ENCODE data around the gene NPS. TPM values are rescaled to one million over a fixed set of nuclear protein-coding genes. Genes with fewer than 3 reads are reported as not detected.

NPS gene, protein sequence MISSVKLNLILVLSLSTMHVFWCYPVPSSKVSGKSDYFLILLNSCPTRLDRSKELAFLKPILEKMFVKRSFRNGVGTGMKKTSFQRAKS
- not detected for polyA plus RNA-seq (ENCODE audit: insufficient read depth in 1 of 5, insufficient read length in 5 of 5, low replicate concordance in 1 of 5)
- long read RNA-seq, donor 1, result 0 reads
- long read RNA-seq, donor 2, result 0 reads
- long read RNA-seq, donor 3, result 0 reads
- long read RNA-seq, donor 4, result 0 reads
- long read RNA-seq, donor 5, result 0 reads
- long read RNA-seq, donor 6, result 0 reads
- long read RNA-seq, donor 7, result 0 reads
- long read RNA-seq, donor 8, result 0 reads

DNA sequence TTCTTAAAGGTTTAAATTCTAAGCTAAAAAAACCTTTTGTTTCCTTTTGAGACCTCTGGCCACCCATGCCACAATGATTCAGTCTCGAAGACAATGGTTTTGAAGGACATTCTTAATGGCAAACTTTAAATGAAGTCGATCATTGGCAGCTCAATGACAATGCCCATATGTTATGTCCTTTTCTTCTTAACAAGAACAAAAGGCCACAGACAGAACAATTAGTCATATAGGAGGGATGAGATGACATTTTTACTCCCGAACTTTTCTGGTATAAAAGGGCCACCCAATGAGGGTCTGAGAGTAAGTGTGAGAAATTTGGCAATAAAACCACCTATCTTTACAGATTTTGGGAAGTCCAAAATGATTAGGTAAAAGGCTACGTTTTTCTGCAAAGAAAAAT, at the start of gene NPS:
TSS of gene NPS (plus strand) at position 301 of the 400 bp plus-strand sequence. CDS start at position 361, 60 bp downstream.
- no peak for DNase-seq

DNA sequence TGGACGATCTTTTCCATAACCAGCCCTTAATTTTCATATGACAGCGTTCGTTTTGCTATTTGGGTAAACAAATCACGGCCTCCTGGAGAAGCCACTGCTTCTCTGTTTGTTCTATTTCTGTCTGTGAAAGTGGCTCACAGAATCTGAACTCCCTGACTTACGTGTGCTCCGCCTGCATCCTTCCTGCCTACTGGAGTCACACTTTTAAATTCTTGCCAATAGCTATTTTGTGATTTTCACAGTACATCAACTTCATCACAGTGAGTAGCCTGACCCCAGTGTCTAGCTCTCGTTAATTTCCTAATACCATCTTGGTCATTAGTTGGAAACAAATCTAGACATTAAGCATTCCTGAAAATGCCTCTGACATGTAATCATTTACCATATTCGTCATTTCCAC, 49.0 kb upstream of the NPS start:
- DNase-seq, result no peak

DNA sequence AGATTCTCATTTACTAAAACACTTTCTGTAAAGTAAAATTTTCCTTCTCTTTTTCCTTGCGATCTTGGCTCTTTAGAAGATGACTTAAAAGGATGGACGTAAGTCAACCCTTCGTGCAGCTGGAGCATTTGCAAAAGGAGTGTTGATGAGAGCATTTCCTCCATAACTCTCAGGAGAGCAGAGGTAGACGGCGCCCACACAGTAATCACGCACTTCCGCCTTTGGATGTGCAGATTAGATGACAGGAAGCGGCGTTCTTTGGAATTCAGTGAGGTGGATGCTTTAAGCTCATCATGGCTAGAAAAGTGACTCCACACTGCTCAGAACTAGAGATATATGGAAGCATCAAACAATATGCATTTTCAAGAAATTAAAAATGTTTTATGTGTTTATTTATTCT, 43.0 kb upstream of the NPS start:
- no peak for DNase-seq

DNA sequence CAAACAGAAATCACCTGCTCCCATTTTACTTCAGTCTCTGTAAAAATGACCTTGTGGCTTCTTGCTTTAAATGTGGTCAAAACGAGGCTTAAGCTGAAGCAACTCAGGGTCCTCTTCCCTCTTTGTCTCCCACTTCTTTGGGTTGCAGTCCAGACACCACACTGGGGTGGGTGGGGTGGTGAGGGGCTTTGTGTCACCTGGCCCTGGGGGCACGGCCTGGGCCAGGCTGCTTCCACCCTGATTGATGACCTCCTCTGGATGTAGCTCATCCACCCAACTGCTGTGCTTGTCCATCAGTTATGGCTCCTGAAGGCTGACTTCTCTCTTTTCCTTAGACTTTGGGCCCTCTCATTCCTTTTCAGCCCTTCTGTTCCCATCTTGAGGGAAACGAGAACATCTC, 26.8 kb upstream of the NPS start:
- DNase-seq, result no peak

DNA sequence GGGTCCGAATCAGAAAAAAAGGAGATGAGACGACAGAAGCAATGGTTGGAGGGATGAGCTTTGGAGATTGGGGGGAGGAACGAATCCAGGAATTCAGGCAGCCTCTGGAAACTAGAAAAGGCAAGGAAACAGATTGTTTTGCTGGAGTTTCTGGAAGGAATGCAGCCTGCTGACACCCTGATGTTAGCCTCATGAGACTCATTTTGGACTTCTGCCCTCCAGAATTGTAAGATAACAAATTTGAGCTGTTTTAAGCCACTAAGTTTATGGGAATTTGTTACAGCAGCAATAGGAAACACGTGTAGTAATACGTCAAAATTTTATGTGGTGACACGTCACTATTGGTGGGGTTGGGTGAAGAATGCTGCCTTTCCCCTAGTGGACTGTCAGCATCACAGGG, 25.6 kb upstream of the NPS start:
- no peak for DNase-seq

DNA sequence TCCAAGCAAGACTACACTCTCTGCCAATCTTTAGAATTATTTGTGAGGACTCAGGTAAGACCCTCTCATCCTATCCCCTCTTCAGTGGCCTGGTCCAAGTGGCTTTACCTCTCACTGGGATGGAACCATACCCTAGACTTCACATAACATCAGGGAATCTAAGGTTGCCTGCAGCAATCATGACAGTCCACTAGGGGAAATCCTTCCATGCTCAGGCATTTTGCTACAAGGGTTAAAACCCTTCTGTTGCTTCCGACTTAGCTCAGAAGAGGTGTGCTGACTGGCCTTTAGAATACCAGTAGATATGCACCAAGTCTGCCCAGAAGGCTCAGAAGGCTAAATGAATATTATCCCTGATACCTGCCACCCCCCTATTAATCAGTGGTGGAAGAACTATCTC, 24.9 kb upstream of the NPS start:
- no peak for DNase-seq

DNA sequence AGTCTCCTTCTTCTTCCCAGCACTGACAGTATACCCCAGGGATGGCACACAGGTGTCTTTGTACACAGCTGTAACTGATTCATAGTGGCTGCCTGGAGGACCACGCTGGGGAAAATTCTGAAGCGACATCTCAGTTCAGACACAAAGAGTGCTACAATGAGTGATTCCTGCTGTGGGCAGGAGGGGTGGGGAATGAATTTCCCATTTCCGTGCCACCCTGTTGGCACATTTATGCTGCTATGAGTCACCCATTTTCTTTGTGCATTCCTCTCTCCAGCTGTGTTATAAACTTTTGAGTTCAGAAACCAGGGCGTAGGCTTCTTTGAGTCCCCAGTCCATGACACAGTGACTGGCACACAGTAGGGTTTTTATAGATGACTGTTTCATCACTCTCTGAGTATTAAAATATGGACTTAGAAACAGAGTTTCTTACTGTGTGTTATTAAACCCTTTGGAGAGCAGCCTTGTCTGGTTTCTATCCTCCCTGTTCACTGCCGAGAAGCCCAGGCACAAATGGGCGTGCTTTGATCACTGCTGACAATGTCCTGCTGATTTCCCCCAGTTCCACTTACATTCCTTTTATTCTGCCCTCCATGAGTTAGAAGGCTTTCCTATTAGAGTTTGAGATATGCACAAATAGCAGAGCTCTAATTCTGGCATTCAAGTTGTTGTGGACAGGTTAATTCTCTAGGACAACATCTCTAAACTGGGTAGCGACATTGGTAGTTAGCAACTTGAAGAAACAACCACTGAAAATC, 24.0 kb upstream of the NPS start:
- no peak for DNase-seq

DNA sequence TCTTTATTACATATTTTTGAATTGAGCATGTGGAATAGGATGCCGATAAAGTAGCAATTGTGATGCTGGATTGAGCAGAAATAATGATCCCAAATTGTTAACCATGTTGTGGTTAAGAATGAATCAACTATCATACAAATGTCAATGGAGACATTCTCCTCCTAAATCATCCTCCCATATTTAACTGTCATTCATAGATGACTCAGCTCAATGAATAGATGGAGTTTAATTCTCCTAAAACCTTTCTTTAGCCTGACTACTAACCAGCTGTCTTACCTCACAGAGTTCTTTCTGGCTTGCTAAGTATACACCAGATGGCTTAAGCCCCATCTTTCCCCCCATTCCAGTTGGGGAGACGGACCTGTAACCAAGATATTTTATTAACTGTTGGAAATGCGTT, 23.4 kb upstream of the NPS start:
- no peak for DNase-seq

DNA sequence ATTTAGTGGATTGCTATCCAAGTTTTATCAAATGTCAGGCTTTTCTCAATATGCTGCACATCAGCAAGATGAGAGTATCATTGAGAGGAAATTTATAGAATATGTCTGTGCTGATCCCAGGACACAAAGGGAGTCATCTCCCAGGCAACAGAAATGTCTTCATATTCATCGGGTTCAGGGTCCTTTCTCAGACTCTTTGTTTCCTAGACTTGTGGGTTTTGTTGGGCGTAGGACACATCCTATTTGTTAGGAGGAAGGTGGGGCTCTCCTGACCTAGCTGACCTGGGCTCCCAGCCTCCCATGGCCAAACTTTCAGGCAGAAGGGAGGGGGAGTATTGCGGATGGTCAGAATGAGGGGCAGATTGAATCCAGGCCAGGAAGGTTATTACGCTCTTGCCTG, 22.9 kb upstream of the NPS start:
- DNase-seq, result no peak

DNA sequence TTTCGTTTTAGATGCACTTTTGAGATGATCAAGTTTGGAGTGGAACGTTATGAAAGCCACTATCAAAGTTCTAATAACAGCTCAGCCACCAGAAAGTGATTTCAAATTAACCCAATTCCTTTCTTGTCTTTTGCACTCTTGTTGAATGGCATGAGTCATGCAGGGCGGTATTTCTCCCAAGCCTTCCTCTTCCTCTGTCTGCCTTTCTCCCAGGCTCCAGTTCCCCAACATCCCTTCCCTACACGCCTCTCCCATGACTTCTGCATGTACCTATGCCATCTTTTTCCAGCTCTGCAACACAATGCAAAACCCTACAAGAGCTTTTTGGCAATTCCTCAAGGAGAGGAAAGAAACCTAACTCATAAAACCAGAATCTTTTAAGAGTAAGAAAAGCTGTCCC, 21.8 kb upstream of the NPS start:
- DNase-seq, result no peak

DNA sequence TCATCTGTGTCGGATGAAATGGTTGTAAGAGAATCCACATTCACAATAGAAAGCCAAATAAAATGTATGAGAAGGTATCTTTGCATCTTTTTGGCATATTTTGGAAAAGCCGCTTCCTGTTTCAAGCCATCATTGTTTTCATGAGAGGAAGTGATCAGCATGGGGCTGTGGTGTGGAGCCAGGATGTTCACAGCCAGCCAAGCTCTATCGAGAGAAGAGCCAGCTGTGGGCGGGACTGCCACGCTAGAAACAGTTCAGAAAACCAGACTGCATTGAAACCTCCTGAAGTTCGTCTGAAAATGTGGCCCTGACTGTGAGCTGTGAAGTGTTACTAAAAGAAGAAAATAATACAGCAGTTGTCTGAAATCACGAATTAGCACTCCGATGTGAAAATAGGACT, 21.2 kb upstream of the NPS start:
- DNase-seq, result peak; percentile 21 to 22

DNA sequence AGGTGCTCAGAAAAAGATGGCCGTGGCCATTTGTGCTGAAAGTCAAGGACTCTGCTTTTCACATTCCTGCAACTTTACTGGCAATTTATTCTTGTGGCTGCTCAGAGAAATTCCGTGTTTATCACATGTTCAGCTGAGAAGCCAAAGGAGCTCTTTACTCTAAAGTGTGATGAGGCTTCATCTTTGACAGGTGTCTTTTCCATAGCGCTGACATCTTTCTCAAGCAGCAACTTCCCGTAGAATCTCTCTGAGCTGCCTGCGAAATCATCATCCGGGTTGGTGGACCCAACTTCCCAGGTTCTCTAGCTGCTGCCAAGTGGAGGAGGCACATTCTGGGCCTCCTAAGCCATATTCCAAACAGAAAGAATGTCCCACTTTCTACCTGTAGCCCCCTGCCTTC, 16.9 kb upstream of the NPS start:
- no peak for DNase-seq

DNA sequence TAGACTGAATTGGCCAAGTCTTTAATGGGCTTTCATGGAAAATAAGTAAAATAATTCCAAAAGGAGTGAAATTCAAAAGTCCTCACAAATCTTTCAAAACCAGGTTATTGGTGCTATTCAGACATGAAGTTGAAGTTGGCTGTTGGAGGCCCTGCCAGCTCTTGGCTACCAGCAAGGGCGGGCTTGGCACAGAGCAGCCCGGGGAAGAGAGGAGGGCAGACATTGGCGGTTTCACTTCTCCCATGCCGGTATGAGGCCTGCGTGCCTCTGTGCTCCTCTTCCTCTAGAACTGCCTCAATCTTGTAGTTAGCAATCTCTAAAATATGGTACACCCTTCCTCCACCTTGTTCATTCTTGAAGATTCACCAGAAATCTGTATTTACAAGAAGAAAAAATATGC, 16.4 kb upstream of the NPS start:
- no peak for DNase-seq

DNA sequence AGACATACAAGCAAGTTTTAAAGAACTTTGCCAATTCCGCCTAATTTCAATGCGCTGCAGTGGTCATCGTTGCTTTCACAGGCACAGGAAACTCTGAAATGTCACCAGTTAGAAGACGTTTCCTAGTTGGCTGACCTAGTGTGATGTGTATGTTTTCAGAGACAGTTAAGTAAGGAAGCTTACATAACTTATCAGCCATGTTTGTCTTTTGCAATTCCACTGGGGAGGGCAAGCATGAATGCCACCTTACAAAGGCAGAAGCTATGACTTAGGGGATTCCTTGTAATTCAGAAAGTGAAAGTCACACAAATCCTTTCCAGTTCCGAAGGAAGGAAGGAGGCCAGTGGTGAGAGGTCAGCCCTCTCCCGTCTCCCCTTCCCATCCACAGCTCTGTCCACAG, 15.0 kb upstream of the NPS start:
- DNase-seq, result no peak

DNA sequence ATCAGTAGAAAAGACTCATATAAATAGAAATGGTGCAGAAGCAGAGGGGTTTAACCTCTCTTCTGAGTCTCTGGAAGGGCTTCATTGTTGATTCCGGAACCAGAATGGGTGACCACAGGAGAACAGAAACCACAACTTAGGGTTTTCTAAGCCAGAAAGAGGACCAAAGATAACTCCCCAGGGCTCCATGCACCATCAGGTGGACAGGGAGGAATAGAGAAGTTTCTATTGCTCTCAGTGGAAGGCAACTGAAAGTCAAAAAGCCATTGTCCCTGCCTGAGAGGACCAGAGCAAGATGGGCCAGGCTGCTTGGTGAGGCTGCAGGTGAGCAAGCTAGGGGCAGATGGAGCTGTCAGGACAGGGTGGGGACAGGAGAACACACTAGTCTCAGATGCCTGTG, 14.6 kb upstream of the NPS start:
- DNase-seq, result no peak

DNA sequence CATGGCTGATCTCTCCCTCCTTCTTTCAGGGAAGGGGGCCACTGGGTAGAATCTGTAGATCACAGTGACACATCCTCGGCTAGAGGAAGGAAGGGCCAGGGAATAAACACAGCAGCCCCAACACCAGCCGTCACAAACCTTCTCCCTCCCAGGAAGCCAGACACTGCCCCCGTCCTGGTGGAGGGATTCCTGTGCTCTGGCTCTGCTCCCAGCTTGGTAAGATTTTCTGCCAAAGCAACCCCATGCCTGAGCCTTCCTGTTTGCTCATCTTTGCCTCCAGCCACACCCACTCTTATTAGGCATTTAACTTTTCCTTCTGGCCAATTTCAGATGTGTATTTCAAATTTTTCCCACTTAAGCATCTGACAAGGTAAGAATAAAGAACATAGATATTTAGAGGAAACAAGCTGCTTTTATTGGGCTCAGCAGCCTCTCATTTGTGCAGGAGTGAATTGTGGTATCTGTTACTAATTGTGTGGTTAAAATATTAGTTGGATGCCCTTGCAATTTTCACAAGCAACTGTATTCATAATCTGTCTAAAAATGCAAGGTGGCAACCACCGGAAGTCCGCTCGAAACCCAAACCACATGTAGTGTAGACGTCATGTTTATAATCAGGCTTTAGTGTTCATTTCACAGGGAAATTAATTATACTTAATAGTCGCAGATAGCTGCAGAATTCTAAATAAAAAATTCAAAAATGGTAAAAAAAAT, 13.2 kb upstream of the NPS start:
- no peak for DNase-seq

DNA sequence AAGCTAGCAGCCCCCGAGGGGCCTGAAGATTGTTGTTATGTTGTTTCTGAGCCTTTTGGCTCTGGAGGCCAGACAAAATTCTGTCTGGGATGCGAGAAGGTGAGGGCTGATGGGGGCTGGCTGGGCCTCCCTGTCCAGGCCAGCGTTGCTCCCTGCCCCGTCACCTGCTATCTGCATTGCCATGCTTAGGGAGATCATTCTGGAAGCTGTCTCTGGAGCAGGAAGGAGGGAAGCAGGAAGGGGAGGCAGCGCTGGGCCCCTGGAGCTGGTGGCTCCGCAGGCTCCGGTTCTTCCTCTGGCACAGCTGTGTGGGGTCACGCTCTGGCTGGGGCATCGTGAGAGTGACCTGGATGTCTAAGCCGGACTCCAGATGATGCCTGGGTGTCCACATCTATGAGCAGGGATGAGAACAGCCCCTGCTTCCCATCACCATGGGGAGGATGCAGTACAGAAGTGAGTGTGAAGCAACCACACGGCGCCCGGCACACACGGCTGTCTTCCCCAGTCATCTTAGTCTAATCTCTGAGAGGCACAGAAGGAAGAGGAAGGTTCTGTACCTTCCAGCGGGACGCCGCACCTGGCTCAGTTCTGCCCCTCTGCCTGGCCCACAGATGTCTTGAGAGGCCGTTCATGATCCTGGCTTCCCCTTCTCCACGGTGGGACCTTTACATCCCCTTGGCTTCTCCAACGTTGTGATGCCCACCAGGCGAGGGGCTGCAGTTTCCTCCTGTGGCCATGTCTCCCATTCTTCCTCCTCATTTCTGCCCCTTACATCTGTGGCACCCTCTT, 11.9 kb upstream of the NPS start:
- DNase-seq, result no peak

DNA sequence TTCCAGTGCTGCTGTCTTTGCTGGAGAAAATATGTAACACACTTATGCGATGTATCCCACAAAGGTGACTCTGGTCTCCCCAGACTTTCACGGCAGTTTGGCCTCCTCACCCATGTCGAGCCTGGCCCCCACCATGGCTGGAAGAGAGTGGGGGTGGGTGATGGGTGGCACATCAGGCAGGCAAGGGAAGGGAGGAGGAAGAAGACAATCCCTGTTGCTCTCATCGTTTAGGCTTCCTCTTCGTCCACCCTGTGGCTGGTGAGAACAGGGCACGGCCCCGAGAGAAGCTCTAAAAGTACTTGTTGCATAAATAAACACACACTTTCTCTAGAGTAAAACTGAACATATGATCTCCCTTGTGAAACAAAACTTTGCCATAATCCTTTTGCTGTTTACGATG, 11.2 kb upstream of the NPS start:
- DNase-seq, result no peak

DNA sequence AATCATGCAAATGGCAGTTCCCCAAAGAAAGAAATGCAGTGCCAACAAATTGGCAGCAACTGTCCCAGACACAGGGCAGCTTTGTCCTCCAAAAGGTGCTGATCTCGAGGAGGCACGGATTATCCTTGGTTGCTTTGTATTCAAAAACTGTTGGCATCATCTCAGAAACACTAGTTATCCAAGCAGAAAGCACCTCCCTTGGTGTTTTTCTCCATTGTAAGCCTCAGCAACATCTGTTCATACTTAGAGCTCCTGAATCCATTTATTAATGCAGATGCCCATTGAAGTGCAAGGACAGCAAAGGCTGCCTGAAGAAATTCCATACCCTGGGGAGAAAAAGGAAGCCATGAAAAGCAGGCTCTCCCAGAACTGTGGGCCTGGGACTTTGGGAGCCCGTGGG, 1.1 kb upstream of the NPS start:
- no peak for DNase-seq

DNA sequence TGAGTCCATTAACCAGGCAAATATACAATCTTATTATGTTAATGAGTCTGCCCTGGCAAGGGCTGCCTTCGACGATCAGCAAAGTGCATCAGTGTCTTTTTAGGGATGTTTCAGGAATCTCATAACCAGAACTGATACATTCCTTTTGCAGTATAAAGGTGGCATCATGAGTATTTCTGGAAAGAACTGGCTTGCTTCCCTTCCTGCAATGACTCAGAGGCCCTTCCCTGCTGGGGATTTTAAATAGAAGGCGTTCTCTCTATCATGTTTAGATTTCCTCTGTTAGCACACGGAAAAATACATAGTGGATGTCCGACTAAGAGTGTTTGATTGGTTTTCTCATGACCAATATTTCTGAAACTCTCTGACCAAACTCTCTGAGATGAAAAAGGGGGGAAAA, 1.8 kb downstream of the NPS start:
- DNase-seq, result no peak

DNA sequence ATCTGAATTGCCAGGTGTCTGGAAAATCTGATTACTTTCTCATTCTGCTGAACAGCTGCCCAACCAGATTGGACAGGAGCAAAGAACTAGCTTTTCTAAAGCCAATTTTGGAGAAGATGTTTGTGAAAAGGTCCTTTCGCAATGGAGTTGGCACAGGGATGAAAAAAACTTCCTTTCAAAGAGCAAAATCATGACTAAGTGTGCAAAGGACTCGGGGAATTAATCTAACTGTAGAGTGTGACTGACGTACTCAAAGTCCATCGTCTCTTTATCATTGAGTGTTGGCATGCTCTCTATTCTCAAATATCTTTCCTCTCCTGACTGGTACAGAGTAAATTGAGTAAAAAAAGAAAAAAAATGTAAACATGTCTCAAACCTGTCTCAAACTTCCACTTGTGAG, 3.3 kb downstream of the NPS start:
- no peak for DNase-seq

DNA sequence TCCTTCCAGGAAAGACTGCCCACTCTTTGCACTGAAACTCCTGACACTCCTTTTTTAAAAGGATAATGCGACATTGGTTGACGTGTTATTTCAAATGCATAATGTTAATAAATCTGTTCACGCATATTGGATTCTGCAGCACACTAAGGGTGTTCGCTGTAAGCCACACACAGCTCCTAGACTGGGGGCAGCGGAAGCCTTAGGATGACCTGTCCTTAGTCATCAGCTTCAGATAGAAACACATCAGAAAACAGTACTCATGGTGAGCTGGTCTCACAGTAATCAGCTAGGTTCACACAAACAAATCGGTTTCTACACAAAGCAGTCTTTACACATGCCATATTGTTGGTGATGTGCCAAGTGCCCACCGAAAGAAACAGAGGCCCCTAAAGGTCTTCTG, 4.3 kb downstream of the NPS start:
- DNase-seq, result no peak

Measured in right lung (tissue), 10 donors.